GM12874 (cell line): ENCODE data around the gene ZNF681.

Experiments
- TF ChIP-seq, protein P1 (sequence below): IDR thresholded peaks from 2 replicates; pipeline ENCODE4 v1.5.1; 2011; ENCODE audit warnings: low read depth, mild to moderate bottlenecking, control low read depth, low read length, moderate library complexity; ENCODE audit not compliant: insufficient read depth

Gene ZNF681

DNA sequence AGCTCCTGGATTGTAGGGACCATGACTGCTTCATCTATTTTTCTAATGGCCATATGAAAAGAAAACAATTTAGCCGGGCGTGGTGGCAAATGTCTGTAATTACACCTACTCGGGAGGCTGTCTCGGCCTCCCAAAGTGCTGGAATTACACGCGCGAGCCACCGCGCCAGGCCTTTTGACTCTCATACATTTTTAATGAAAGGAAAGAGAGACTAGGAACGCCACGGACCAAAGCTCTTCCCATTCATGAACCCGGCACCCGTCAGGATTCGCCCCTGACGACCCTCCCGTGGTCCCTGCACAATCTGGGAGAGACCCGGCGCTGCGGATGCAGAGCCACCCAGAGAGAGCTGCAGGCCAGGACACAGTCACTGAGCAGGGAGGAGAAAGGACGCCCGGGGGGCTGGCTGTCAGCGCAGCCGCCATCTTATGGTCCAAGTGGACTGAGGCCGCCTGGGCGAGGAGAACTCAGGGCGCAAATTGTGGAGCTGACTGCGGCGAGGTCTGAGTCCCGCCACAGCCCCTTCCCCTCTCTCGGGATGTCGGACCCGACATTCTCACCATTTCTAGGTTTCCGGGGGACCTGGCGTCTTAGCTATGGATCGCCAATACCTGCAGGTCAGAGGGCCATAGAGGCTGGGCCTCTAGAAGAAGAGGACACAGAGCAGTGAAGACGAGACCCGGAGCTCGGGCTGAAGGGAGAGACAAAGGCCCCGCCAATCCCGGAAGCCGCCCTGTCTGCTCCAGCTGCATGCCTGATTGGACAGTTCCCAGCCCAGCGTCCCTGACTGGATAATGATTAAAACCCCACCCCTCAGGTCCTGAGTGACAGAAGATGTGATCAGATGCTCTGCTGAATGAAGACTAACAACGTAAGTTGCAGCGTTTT, at the start of gene ZNF681:
ZNF681 (minus strand) TSS at position 705 of the 888 bp plus-strand sequence; CDS start at position 563, 142 bp downstream.
- TF ChIP-seq, protein P1, sequence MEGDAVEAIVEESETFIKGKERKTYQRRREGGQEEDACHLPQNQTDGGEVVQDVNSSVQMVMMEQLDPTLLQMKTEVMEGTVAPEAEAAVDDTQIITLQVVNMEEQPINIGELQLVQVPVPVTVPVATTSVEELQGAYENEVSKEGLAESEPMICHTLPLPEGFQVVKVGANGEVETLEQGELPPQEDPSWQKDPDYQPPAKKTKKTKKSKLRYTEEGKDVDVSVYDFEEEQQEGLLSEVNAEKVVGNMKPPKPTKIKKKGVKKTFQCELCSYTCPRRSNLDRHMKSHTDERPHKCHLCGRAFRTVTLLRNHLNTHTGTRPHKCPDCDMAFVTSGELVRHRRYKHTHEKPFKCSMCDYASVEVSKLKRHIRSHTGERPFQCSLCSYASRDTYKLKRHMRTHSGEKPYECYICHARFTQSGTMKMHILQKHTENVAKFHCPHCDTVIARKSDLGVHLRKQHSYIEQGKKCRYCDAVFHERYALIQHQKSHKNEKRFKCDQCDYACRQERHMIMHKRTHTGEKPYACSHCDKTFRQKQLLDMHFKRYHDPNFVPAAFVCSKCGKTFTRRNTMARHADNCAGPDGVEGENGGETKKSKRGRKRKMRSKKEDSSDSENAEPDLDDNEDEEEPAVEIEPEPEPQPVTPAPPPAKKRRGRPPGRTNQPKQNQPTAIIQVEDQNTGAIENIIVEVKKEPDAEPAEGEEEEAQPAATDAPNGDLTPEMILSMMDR, result no peak

DNA sequence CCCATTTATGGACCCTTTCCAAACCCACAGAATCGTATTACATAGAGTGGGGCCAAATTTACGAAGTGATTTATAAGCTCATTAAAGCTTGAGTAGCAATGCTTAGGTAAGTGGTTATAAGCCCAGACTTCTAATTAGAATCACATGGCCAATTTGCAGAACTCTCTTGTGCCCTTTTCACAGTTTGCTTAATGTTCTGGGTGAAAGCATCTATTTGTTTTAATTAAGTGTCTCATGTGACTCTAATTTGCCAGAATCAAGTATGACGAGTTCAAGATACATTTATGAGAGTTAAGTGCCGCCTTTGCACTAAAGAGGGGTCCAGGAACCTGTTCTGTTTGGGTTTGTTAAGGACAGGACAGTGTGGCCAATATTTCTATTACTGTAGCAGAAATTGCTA, 46.0 kb upstream of the ZNF681 start:
- TF ChIP-seq, protein P1, result no peak

DNA sequence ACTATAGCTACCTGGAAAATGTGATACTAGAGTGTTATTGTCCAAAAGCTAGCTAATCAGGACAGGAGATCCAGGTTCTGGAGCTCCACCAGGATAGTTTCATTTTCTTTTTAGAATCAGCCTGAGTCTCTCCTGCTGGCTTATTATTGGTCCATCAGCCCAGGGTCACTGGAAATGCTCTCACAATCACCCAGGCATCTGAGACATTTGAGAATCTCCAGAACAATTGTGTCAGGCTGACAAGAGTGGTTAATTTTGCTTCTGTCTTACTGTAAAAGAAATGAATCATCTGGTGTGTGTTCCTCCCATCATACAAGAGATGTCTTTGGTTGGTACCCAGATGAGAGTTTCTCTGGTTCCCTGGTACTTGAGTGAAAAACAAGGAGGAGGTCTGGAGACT, 43.6 kb upstream of the ZNF681 start:
- TF ChIP-seq, protein P1, result no peak

DNA sequence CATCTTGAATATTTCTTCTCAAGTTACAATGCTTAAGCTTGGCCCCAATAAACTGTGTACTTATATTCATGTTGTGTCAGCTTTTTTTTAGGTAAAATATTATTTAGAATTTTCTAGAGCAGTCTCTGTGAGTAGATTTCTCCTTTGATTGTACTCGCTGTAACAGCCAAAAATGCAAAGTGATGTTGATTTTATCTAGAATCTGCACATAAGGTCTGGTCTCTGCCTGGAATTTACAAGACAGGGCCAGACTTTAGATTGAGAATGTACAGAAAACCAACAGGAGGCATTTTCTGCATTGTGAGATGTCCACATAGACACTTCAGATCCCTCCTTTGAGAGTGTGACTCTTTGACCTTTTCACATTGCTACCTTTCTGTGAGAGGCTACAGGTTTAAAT, 43.1 kb upstream of the ZNF681 start:
- TF ChIP-seq, protein P1, result no peak

DNA sequence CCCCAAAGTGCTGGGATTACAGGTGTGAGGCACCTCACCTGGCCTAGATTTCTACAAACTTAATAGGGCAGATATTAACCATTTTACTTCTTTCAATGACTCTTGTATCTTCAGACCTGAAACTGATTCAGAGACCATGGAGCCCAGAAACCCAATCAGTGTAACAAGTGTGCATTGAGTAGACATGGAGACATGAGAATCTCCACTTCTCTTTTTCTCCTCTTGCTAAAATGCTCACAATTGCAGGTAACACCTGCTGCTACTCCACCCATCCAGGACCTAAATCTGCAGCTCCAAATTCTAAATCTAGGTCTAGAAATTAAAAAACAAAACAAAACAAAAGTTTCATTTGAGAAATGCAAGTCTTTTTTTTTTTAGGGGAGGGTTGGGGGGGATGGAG, 42.2 kb upstream of the ZNF681 start:
- TF ChIP-seq, protein P1, result no peak

DNA sequence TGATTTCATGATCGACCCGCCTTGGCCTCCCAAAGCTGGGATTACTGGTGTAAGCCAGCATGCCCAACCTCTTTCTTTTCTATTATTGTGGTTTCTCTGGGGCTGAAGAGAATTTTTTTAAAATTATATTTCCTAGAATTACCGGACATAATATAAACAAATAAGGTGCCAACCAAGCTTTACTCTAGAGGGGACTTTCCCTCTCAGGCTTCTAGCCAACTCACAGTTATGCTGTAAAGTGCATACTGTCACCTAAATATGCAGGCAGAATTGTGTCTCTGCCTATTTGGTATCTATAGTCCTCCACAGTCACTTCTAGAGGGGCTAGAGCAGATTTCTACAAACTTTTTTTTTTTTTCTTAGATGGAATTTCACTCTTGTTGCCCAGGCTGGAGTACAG, 41.6 kb upstream of the ZNF681 start:
- TF ChIP-seq, protein P1, result no peak

DNA sequence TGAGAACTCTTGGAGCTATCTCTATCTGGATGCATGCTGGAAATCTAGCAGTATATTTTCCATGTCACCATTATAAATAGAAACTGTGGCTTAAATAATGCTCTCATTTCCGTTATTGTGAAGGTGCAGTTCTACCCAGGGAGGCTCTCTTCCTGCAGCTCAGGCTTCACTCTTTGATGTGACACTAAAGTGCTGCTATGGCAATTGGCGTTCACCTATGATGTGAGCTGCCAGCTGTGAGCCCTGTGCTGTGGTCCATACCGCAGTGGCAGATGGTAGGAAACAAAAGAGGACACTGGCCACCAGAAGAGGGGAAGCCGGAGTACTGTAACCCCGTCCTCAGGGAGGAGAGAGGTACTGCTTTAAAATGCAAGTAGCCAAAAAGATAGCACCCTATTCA, 40.6 kb upstream of the ZNF681 start:
- TF ChIP-seq, protein P1, result no peak
